Prostate gland (tissue), 2 donors: ENCODE data around the gene WWOX. TPM values are rescaled to one million over a fixed set of nuclear protein-coding genes. Genes with fewer than 3 reads are reported as not detected.

Experiments used
- DNase-seq: peaks from one replicate; pipeline ENCODE4 v3.0.0-alpha.2; 2019; ENCODE audit warnings: low spot score
- H3K27ac ChIP-seq, 2 donors: fragments of 200-600 bp; sonication (generic); 2 replicates each; pipeline ENCODE4 v1.5.1; 2017 to 2019
- H3K27me3 ChIP-seq: fragments of 200-600 bp; sonication (generic); replicated peaks from 2 replicates; pipeline ENCODE4 v1.5.1; 2019; ENCODE audit not compliant: insufficient read depth
- H3K36me3 ChIP-seq, 2 donors: fragments of 200-600 bp; sonication (generic); 1 replicate in 1 of 2; 2 replicates in 1 of 2; pipeline versions ENCODE4 v1.5.1 to v1.8.1; 2017 to 2019
- H3K4me1 ChIP-seq: fragments of 200-600 bp; sonication (generic); replicated peaks from 2 replicates; pipeline ENCODE4 v1.5.1; 2019
- H3K4me3 ChIP-seq, 2 donors: fragments of 200-600 bp; sonication (generic); 2 replicates each; pipeline ENCODE4 v1.5.1; 2017 to 2019
- H3K9me3 ChIP-seq: fragments of 200-600 bp; sonication (generic); 2 replicates; pipeline ENCODE4 v1.5.1; 2017
- POLR2A ChIP-seq: fragments of 450-650 bp; IDR thresholded peaks from one replicate; pipeline ENCODE4 v1.6.1; 2016; ENCODE audit warnings: antibody characterized with exemption, mild to moderate bottlenecking
- POLR2AphosphoS5 ChIP-seq: sonication (generic); formaldehyde crosslinking; IDR thresholded peaks from one replicate; pipeline ENCODE4 v1.6.1; 2017; ENCODE audit warnings: antibody characterized with exemption
- WGBS: methylation state at CpG from one replicate; pipeline ENCODE4 v1.1.5; 2018; 5-methylcytosine and 5-hydroxymethylcytosine counted together
- intact Hi-C: fragments of 100-400 bp; cut with DNase I; formaldehyde crosslinking; loops from one replicate; pipeline ENCODE4 v1.14.2; 2022
- total RNA-seq, 2 donors: library from RNA; depleted of rRNA; stranded (reverse); fragments of >200 nt; gene quantifications; one replicate each; pipeline ENCODE4 v1.1.0, GENCODE V29; 2016
- TF ChIP-seq, protein P1 (sequence below), 4 experiments: fragments of 200-600 bp in 2 of 4; fragments of 450-650 bp in 2 of 4; sonication (generic) in 2 of 4; IDR thresholded peaks; 1 replicate in 3 of 4; 2 replicates in 1 of 4; pipeline ENCODE4 v1.5.1; 2016 to 2019; ENCODE audit warnings: antibody characterized with exemption in 4 of 4, mild to moderate bottlenecking in 2 of 4, moderate library complexity in 2 of 4

Gene WWOX
- total RNA-seq, 2 donors from 2014 or later, result 93.2 to 99.4 TPM

DNA sequence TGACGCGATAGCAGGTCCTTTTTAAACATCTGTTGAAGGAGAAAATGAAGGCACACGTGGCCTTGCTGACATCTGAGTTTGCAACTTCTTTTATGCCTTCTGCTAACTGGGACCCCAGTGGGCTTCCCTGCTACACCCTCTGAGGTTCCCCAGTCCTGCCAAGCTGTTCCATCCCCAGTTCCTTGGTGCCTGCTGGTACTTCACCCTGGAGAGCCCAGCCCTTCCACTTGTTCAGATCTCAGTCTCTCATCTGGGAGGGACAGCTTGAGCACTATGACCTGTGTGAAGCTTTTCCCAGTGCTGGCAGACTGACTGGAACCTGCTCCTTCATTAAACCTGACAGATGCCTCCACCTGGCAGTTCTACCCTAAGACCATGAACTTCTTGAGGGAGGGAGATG lies 95.5 kb downstream of the WWOX start:
- Histone ChIP-seq H3K27ac (no peak overlapping the region), H3K36me3 (no peaks in the 10 kb centered on the region), H3K27me3 (no peaks in the 10 kb centered on the region), H3K4me3 (no peak overlapping the region), H3K9me3 (no peaks in the 10 kb centered on the region), H3K4me1 (no peaks in the 10 kb centered on the region)
- DNase-seq, result no peak
- intact Hi-C loops, result no loop called here
- TF ChIP-seq POLR2A (no peak), POLR2AphosphoS5 (no peak)
- TF ChIP-seq, protein P1, sequence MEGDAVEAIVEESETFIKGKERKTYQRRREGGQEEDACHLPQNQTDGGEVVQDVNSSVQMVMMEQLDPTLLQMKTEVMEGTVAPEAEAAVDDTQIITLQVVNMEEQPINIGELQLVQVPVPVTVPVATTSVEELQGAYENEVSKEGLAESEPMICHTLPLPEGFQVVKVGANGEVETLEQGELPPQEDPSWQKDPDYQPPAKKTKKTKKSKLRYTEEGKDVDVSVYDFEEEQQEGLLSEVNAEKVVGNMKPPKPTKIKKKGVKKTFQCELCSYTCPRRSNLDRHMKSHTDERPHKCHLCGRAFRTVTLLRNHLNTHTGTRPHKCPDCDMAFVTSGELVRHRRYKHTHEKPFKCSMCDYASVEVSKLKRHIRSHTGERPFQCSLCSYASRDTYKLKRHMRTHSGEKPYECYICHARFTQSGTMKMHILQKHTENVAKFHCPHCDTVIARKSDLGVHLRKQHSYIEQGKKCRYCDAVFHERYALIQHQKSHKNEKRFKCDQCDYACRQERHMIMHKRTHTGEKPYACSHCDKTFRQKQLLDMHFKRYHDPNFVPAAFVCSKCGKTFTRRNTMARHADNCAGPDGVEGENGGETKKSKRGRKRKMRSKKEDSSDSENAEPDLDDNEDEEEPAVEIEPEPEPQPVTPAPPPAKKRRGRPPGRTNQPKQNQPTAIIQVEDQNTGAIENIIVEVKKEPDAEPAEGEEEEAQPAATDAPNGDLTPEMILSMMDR (IDR thresholded peaks at IDR 0.05), result no peak
- WGBS, result 100% methylated on average over 3 of the region's 3 CpGs

DNA sequence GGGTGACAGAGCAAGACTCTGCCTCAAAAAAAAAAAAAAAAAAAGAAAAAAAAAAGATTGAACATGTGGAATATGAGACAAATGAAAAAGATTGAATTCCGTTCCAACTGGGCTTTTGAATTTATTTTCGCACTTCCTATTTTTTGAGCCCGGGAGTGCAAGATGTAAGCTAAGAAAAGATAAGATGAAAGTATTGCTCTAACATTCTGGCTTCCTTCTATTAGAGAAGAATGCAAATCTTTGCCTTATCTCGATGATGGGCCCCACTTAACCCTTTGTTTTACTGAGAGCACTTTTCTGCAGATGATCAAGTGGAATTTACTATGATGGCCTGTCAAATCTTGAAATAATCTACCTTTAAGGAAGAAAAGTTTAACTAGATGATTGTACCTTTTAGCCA lies 96.3 kb downstream of the WWOX start:
- WGBS, result 69% methylated on average over 4 of the region's 4 CpGs
- intact Hi-C loops, result no loop called here
- H3K9me3 ChIP-seq, result no peaks in the 10 kb centered on the region
- DNase-seq, result no peak
- TF ChIP-seq, protein P1 (IDR thresholded peaks at IDR 0.05), result no peak
- no peak for TF ChIP-seq POLR2AphosphoS5
- TF ChIP-seq POLR2A, result no peak
- H3K4me3 ChIP-seq, result no peak overlapping the region
- H3K27ac ChIP-seq, result no peak overlapping the region
- H3K27me3 ChIP-seq, result no peaks in the 10 kb centered on the region
- H3K4me1 ChIP-seq, result no peaks in the 10 kb centered on the region
- H3K36me3 ChIP-seq, result no peaks in the 10 kb centered on the region

DNA sequence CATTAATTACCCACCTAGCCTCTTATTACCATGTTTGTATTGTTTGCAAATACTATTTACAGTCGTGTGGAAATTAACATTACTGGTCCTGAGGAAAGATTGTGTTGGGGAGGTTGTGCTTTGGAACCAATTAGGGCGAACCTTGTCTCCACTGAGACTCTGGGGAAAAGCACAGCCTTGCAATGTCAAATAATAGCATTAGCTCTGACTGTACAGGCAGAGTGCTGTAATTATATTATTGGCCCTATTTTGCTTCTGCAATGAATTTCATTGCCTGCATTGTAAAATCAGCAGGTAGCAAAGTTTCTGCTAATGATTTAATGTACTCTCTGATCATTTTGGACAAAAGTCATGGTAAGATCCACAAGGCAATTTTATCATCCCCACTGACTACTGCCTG lies 97.0 kb downstream of the WWOX start:
- no peak for TF ChIP-seq POLR2AphosphoS5
- no peak for TF ChIP-seq POLR2A
- TF ChIP-seq, protein P1 (IDR thresholded peaks at IDR 0.05), result no peak
- 58% methylated on average over 2 of the region's 2 CpGs for WGBS
- H3K27me3 ChIP-seq, result no peaks in the 10 kb centered on the region
- DNase-seq, result no peak
- no peaks in the 10 kb centered on the region for H3K9me3 ChIP-seq
- H3K4me1 ChIP-seq, result no peaks in the 10 kb centered on the region
- H3K36me3 ChIP-seq, result no peaks in the 10 kb centered on the region
- H3K27ac ChIP-seq, result no peak overlapping the region
- H3K4me3 ChIP-seq, result no peak overlapping the region
- intact Hi-C loops, result no loop called here

DNA sequence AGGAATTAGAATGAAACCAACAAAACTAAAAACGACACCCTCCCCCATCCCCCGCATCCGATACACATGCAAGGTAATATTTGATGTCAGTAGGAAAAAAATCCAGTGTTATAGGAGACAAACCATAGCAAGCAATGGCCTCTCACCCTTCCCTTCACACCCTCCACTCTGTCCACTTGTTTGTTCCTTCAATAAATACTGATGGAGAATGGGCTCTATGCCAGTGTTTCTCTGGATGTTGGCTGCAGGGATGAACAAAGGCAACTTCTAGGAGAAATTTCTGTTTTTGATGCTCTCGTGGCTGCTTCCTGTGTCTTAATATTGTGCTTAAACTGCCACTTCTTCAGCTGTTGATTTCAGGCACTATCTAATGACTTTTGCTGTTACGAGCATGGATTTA lies 98.8 kb downstream of the WWOX start:
- Histone ChIP-seq H3K9me3 (no peaks in the 10 kb centered on the region), H3K27me3 (no peaks in the 10 kb centered on the region), H3K4me3 (no peak overlapping the region), H3K36me3 (no peaks in the 10 kb centered on the region), H3K27ac (no peak overlapping the region), H3K4me1 (no peaks in the 10 kb centered on the region)
- 82% methylated on average over 5 of the region's 5 CpGs for WGBS
- intact Hi-C loops, result no loop called here
- DNase-seq, result no peak
- TF ChIP-seq POLR2A (no peak), POLR2AphosphoS5 (no peak)
- TF ChIP-seq, protein P1 (IDR thresholded peaks at IDR 0.05), result no peak

DNA sequence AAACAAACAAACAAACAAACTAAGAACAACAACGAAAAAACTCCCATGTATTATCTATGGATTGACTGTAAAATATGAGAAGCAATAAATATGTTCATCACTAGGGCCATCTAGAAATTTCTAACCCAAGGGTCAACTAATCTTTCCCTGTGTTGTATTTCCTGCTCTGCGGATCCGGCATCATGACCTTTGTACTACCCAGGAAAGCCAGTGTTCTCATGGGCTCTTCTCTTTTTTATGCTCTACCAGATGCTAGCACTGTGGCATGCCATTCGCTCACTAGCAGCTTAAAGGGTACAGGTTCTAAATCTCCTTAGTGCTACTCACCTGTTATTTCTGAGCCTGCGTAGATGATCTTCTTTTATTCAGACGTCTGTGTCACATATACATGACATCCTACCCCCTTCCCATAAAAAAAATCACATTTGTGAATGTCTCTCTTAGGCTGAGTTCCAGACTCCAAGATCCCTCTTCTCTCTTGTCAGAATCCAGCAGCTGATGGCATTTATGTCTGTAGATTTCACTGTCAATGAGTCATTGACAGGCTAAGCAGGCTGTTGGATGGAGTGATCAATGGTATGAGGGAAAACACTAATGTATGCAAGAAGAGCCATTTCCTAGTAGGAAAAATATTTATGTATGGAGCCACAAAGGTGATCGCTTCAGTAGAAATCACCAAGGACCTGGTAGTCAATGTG lies 100.0 kb downstream of the WWOX start:
- H3K9me3 ChIP-seq, result no peaks in the 10 kb centered on the region
- TF ChIP-seq POLR2AphosphoS5 (no peak), POLR2A (no peak)
- TF ChIP-seq, protein P1 (IDR thresholded peaks at IDR 0.05), result no peak
- no peaks in the 10 kb centered on the region for H3K4me1 ChIP-seq
- intact Hi-C loops, result no loop called here
- no peaks in the 10 kb centered on the region for H3K36me3 ChIP-seq
- DNase-seq, result no peak
- H3K27me3 ChIP-seq, result no peaks in the 10 kb centered on the region
- no peak overlapping the region for H3K4me3 ChIP-seq
- 84% methylated on average over 7 of the region's 7 CpGs for WGBS
- H3K27ac ChIP-seq, result no peak overlapping the region
